SHP77 (cell line): ENCODE results near the gene RTBDN.

ENCODE experiments used
- DNase-seq, 2 experiments: peaks; one replicate each; lab custom pipeline; 2025; lab: John Stamatoyannopoulos, UW

RTBDN gene

DNA sequence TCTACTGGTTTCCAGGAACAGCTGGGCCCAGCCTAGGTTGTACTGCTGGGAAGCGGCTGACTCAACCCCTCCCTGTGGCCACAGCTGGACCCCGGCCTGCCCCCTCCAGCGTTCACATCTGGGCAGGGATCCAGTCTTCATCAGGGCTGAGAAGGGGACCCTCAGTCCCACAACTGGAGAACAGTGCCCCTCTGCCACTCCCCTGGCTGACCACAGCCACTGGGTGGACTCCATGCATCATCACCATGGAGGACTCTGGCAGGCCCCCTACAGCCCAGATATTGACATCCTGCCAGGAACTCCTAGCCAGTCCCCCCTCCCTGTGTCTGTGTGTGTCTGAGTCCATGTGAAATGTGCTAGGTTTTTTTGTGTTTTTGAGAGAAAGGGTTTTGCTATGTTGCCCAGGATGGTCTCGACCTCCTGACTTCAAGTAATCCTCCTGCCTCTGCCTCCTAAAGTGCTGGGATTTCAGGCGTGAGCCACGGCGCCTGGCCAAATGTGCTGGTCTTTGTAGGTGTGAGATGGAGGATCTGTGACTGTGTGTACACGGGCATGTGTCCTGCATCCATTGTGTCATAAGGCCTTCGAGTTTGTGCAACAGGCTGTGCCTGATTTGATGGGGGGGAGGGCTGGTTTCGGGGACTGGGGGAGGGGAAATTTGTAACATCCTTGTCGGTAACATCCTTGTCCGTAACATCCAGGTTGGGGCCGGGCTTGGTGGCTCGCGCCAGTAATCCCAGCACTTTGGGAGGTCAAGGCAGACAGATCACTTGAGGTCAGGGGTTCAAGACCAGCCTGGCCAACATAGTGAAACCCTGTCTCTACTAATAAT lies 55.0 kb downstream of the RTBDN start:
- peak in 1 of 2 experiments; percentile 49 for DNase-seq

DNA sequence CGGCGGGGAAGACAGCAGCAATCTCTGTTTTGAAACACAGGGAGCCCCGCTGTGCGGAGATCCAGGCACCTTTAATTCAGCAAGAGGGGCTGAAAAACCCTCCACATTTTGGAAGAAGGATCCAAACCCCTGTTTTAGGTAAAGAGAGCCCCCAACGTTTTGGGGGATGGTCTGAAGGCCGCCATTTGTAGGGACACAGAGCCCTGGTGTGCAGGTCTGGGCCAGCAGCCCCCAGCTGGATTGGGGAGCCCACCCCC lies 55.5 kb downstream of the RTBDN start:
- no peak for DNase-seq

DNA sequence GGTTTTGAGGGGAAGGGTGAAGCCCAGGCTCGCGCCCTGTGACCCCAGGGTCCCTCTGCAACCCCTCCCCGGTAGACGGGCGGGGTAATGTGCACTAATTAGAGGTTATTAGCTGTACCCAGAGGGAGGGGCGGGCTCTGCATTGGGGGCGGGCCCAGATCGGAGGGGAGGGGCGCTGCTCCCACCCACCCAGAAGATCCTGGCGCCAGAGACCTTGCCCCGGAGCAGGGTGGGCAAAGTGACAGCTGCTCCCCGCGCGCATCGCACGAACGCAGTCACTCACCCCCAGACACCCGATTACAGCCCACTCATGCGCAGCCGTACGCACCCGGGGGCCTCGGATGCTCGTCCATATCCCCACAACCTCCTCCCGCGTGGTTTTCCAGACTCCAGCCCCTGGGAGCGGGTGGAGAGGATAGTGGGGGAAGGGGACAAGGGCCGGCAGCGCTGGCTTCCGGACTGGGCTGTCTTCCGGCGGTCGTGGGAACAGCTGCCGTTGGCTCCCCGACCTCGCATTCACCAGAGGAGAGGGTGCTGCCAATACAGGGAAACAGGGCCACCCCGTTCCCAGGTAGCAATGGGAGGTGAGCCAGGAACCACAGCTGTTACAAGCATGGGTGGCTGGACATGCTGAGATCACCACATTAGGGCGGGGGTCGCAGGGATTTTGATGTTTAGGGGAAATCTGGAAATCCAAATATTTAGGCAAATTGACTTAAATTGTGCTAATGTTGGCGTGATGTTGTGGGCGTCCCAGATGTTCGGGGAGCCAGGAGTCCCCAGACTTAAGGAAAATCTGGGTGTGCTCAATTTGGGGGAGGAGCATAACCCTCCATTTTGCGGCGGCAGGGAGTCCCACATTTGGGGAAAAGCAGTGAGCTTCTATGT lies 56.1 kb downstream of the RTBDN start:
- peak; percentile 79 to 83 for DNase-seq

DNA sequence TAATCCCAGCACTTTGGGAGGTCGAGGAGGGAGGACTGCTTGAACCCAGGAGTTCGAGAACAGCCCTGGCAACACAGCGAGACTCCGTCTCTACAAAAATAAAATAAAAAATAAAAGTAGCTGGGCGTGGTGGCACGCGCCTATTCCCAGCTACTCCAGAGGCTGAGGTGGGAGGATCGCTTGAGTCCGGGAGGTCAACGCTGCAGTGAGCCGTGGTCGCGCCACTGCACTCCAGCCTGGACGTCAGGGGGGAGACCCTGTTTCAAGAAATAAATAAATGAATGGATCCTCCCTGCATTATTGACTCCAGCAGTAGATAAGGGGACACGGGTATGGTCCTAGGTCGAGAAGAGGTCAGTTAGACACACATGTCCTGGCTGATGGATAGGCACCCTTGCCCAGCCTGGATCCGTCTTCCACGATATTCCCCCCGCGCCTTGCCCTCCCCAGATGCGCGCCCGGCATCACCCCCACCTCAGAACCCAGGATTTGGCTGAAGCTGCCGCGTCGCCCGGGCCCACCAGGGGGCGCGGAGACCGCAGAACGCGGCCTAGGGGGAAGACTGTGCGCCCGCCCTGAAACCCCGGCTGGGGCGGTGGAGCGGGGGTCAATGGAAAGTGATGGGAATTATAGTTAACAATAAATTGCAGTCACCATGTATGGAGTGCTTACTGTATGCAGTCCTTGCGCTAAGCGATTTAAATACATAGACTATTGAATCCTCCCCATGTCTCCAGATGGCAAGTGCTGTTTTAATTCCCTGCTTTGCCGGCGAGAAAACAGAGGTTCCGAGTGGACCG lies 57.0 kb downstream of the RTBDN start:
- peak; percentile 59 to 71 for DNase-seq
